NCI-H2107 (cell line): ENCODE results near the gene GYPC.

Source experiments
- DNase-seq: peaks from one replicate; lab custom pipeline; 2025; lab: John Stamatoyannopoulos, UW

GYPC gene

GRCh38 chr2:126732682-126733245, 76.8 kb downstream of the GYPC start:
- DNase-seq, result no peak

DNA sequence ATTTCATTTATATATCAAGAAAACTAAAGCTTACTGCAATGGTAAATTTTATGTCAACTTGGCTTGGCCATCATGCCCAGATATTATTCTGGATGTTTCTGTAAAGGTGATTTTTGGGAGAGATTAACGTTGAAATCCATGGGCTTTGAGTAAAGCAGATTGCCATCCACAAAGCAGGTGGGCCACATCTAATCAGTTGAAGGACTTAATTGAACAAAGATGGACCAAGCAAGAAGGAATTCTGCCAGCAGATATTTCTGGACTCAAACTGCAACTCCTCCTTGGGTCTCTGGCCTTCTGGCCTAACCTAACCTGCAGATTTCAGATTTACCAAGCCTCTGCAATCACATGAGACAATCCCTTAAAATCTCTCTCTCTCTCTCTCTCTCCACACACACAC, 77.8 kb downstream of the GYPC start:
- no peak for DNase-seq

DNA sequence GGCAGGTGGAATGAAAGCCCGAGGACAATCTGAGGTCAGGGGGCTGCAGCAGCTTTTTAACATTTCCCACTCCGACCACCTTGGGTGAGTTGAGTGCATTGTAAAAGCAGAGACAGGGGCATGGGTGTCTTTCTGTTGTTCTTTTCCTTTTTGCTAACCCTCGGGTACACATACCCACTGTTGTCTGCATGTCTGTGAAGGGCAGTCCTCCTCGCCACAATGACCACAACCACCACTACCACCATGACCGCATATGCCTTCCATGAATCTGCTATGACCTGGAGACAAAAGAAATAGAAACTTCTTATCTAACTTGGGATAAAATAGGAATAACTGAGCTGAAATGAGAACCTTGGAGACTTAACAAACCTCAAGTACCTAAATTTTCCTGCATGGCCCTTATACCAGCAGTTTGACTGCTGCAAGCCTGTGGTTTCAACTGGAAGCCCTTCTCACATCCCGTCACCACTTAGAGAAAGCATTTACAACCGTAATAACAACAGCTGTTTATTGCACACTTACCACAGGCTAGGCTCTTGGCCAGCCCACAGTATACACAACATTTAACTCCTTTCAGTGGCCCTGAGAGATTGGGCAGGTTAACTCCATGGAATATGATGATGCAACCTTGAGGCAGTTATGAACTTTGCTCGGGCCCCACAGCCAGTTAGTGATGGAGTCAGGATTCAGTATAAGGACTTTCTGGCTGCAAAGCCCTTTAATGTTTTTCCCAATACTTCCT, 80.3 kb downstream of the GYPC start:
- no peak for DNase-seq

DNA sequence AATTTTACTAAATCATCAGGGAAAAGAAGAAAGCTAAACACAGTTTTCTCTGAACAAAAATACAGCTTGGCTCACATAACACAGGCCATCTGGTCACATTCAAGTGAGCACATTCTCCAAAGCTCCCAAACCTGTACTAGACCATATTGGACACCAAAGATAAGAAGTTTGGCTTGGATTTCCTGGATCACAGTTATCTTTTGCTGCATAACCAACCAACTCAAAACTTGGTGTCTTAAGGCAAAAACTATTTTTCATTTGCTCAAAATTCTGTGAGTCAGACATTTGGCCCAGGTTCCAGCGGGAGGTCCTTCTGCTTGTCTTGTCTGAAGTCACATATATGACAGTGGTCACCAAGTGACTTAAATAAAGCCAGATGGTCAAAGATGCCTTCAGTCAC, 83.2 kb downstream of the GYPC start:
- DNase-seq, result no peak

GRCh38 chr2:126744640-126745039, 88.7 kb downstream of the GYPC start:
- DNase-seq, result no peak
